ENCODE measurements around the gene OR14C36.
"Not testable (repeated sequence)": the region's sequence is repeated elsewhere in the genome, so short reads cannot be mapped to it uniquely, and the experiment has no call there.

DNA sequence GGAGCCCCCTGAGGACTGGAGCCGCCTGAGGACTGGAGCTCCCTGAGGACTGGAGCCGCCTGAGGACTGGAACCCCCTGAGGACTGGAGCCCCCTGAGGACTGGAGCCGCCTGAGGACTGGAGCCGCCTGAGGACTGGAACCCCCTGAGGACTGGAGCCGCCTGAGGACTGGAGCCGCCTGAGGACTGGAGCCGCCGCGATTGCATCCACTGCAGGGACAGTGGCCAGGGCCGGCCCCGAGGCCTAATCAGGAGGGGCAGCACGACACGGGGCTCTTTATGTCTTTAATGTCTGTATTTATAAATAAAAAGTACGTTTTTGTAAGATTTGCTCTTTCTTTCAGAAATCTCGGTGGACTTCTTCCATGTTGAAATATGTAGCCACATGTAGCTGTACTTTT lies 41.8 kb upstream of the OR14C36 start:
- TF ChIP-seq EP300 (IDR thresholded peaks at IDR 0.05; ENCODE audit: borderline replicate concordance in 1 of 2, low read depth in 1 of 2, low read length in 1 of 2); MXI1 (IDR thresholded peaks at IDR 0.05; ENCODE audit: low read depth, low read length); GATA2 (CRISPR knock-in tag; IDR thresholded peaks at IDR 0.05); NFIC (IDR thresholded peaks at IDR 0.05; ENCODE audit: borderline replicate concordance); NRF1 (IDR thresholded peaks at IDR 0.05; ENCODE audit: low read depth, low read length): not testable (repeated sequence)
- TF ChIP-seq, protein P1, sequence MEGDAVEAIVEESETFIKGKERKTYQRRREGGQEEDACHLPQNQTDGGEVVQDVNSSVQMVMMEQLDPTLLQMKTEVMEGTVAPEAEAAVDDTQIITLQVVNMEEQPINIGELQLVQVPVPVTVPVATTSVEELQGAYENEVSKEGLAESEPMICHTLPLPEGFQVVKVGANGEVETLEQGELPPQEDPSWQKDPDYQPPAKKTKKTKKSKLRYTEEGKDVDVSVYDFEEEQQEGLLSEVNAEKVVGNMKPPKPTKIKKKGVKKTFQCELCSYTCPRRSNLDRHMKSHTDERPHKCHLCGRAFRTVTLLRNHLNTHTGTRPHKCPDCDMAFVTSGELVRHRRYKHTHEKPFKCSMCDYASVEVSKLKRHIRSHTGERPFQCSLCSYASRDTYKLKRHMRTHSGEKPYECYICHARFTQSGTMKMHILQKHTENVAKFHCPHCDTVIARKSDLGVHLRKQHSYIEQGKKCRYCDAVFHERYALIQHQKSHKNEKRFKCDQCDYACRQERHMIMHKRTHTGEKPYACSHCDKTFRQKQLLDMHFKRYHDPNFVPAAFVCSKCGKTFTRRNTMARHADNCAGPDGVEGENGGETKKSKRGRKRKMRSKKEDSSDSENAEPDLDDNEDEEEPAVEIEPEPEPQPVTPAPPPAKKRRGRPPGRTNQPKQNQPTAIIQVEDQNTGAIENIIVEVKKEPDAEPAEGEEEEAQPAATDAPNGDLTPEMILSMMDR (IDR thresholded peaks at IDR 0.05): not testable (repeated sequence)
- TF ChIP-seq, protein P2, sequence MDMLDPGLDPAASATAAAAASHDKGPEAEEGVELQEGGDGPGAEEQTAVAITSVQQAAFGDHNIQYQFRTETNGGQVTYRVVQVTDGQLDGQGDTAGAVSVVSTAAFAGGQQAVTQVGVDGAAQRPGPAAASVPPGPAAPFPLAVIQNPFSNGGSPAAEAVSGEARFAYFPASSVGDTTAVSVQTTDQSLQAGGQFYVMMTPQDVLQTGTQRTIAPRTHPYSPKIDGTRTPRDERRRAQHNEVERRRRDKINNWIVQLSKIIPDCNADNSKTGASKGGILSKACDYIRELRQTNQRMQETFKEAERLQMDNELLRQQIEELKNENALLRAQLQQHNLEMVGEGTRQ (IDR thresholded peaks at IDR 0.05; ENCODE audit: borderline replicate concordance, low read depth, low read length): not testable (repeated sequence)
